H1 (cell line): Measurements from ENCODE around the gene CTIF. TPM values are rescaled to one million over a fixed set of nuclear protein-coding genes. Genes with fewer than 3 reads are reported as not detected.

Source experiments
- NANOG ChIP-seq: IDR thresholded peaks from 2 replicates; pipeline ENCODE4 v1.6.1; 2011; ENCODE audit warnings: low read length, low read depth, mild to moderate bottlenecking, inconsistent platforms; ENCODE audit not compliant: insufficient read depth, poor library complexity, severe bottlenecking
- RAD21 ChIP-seq, 2 experiments: IDR thresholded peaks in 1 of 2; conservative IDR thresholded peaks in 1 of 2; 2 replicates each; pipeline ENCODE4 v1.6.1; 2011; ENCODE audit warnings: low read depth in 2 of 2, low read length in 2 of 2, improper control_type of control experiment in 1 of 2, inconsistent platforms in 1 of 2, mild to moderate bottlenecking in 1 of 2, moderate library complexity in 1 of 2
- TAF7 ChIP-seq: optimal IDR thresholded peaks from 2 replicates; pipeline ENCODE3; 2011; ENCODE audit warnings: low read depth, mild to moderate bottlenecking, inconsistent platforms, low read length, moderate library complexity, borderline replicate concordance
- polyA plus RNA-seq, 7 experiments: library from polyadenylated mRNA; depleted of rRNA in 3 of 7; stranded (reverse) in 5 of 7; unstranded in 2 of 7; fragments of >200 nt in 5 of 7; fragments of 200-250 nt in 2 of 7; gene quantifications; 1 replicate in 5 of 7; 2 replicates in 1 of 7; 4 replicates in 1 of 7; pipeline versions ENCODE4 v1.2.1 to v1.2.3, GENCODE V29; 2011 to 2013; ENCODE audit warnings: missing spikeins in 2 of 7, mixed read lengths in 2 of 7
- total RNA-seq: library from RNA; stranded (reverse); fragmentation: NEBNext Ultra II Directional; extraction: Animal tissue kit (Norgen Biotek cat#: 25700); gene quantifications from 2 replicates; pipeline ENCODE4 v1.2.1, GENCODE V29; 2021

The CTIF gene
- total and polyA plus RNA-seq, 2 of the 8 experiments (the other 6 are each of a cell fraction or from before 2014, with no cell fraction given), result 9.0 to 17.8 TPM

DNA sequence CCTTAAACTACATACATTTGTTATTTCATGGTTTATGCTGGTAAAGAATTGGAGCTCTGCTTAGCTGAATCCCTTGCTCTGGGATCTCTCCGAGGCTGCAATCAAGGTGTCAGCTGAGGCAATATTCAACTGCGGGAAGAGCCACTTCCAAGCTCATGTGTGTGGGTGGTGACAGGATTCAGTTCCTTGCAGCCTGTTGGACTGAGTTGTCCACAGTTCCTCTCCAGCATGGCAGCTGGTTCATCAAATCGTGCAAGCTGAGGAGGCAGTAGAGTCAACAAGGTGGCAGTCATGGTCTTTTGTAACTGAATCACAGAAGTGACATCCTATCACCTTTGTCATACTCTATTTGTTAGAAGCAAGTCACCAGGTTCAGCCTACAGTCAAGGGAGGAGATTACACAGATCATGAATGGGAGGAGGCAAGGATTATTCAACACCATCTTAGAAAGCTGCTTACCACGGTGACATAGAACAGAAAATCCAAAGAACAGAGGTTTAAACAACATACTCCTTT lies 56.9 kb downstream of the CTIF start (continued):
- TF ChIP-seq RAD21 (IDR thresholded peaks at IDR 0.05 in 1 of 2, conservative IDR thresholded peaks at IDR 0.05 in 1 of 2; ENCODE audit: low read depth in 2 of 2, low read length in 2 of 2), result no peak
- TF ChIP-seq TAF7, result no peak
- no peak for TF ChIP-seq NANOG
